Measurements from ENCODE around the gene HABP4.

GRCh38 chr9:96483733-96484390 is 33.9 kb downstream of the HABP4 start:
- TF ChIP-seq CTCF (IDR thresholded peaks at IDR 0.05; ENCODE audit: low read depth, low read length, poor library complexity, severe bottlenecking), result no peak
- no peak for TF ChIP-seq EZH2phosphoT487 (IDR thresholded peaks at IDR 0.05; ENCODE audit: borderline replicate concordance, low read length)
